NCI-H526 treated with DMSO at 0.1 percent for 48 hours (cell line): ENCODE results near the gene HOXB3.

Source experiments
- DNase-seq: peaks from one replicate; lab custom pipeline; 2025; lab: John Stamatoyannopoulos, UW

Gene HOXB3

DNA sequence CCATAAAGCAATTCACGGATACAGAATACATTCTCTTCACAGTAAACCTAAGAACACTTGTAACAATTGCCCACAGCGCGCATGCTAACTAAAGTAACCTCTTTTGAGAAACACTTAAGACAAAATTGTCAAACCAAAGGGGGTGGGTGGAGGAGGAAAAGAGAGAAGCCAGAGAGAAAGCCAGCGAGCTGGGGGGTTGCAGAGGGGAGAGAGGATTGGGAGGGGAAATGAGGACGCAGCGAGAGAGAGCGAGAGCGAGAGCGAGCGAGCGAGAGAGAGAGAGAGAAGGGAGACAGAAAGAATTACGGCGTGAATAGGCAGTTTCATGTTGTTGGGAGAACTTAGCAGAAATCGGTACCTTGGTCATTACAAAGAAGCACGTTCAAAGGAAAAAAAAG, 22.4 kb upstream of the HOXB3 start:
- no peak for DNase-seq

DNA sequence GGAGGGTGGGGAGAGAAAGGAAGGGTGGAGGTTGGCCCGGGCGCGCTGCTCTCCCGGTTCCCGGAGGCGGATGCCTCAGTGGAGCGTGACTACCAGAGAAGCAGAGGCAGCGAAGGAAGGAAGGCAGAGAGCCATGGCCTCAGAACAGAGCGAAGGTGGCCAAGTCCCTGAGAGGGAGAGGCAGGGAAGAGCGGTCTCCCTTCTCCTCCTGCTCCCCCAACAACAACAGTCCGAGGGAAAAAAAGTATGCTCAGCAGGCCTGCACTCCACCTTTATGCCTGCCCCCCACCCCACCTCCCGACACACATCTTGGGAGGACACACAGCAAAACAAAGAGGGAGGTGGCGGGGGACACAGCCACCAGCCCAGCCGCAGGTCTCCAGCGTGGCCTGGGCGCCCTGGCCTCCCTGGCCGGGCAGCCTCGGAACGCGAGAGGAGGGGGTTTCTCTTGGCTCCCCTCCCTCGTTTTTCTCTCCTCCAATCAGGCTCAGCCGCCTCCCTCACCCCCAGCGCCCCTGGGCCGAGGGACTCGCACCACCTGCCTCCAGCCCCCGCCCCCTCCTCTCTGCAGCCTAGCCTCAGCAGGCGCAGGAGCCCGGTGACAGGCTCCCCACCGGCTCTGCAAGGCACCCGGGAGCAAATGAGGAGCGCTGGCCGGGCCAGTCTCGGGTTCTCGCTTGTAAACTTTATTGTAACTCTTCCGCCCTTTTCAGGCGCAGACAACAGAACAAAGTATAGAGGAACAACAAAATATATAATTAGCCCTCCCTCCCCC, 21.8 kb upstream of the HOXB3 start:
- no peak for DNase-seq

DNA sequence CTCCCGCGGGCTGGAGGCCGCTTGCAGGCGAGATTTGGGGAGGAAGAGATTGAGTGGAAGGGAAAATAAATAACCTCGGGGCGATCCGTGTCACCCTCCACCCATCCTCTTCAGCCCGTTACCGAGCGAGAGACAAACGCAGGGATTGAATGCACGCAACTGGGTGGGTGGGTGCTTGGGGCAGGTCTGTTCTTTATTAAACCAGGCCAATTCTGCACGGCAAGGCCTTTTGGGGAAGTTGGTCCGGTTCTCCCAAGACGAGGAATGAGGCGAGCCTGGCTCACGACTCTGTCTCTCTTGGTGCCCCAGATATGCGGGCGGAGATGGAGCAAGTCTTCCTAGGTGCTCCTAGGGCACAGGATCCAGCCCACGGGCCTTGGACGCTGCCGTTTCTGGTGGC, 21.2 kb upstream of the HOXB3 start:
- no peak for DNase-seq

DNA sequence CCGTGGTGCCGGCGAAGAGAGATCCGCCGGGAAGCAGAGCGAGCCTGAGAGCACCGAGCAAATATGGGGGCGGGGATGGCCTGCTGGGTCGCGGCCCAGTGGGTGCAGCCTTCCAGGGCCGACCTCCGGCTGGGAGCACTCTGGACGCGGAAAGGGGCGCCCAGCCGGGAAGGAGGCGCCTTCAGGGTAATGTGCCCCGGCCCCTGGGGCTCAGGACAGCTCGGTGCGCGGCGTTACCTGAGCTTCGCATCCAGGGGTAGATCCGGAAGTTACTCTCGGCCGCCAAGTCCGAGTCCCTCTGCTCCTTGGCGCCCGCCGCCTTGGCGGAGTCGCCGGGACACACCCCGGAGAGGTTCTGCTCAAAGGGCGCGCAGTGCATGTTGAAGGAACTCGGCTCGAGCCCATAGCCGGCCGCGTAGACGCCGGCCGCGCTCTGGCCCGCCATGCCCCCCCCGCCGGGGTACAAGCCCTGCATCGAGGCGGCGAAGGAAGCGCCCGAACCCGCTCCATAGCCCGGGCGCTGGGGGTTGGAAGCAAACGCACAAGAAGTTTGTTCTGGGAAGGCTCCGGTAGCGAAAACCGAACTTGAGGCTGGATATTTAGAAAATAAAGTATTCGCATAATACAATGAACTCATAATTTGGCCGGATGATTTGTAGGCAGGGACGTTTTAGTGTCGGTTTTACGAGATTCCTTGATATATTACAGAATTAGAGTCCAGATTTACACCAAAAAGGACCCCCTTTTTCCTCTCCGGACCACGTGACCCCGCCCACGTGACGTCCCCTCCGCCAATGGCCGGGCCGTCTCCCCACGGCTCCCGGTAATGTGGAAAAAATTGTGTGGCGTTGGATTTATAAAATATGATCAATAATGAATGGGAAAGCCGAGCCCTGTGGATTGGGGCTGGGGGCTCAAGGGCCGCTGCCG, 20.5 kb upstream of the HOXB3 start, which contains the start of gene HOXB7:
HOXB7 (minus strand) TSS at position 736 of the 930 bp plus-strand sequence; CDS start at position 637, 99 bp downstream.
- no peak for DNase-seq

DNA sequence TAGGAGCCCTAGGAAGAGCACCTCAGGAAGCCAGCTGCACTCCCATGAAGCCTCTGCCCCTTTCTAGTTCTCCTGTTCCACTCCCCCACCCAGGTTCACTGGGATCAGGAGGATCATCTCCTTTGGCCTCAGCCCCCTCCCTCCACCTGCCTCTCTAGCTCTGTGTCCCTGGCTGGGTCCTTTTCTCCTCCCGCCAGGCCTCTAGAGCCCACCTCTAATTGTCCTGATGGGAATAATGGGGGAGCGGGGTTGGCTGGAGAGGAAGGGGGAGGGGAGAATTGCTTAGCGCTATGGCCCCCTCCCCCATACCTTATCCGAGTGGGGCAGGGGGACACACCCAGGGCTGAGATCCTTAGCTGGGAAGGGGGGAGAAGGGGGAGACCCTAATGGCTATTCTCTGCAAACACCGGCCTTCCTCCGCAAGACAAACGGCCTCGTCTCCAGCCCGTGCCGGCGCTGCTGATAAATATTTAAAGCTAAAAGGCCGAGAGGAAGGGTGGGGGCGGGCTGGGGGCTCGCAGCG, 19.8 kb upstream of the HOXB3 start:
- no peak for DNase-seq

DNA sequence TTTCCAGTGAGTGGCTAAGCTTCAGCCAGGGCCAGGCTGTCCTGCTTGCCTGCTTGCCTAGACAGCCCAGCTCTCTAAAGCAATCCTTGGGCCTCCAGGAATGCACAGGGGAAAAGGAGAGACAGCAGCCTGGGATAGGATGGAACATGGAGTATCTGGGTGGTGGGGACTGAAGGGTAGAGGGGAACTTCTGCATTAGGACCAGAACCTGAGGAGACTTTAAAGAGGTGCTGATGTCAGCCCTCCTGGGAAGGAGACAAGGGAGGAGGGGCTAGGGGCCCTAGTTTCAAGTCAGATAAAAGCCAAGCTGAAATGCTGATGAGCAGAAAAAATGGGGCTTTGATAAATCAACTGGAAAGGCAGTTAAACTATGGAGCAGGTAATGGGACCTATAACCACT, 19.0 kb upstream of the HOXB3 start:
- DNase-seq = no peak

DNA sequence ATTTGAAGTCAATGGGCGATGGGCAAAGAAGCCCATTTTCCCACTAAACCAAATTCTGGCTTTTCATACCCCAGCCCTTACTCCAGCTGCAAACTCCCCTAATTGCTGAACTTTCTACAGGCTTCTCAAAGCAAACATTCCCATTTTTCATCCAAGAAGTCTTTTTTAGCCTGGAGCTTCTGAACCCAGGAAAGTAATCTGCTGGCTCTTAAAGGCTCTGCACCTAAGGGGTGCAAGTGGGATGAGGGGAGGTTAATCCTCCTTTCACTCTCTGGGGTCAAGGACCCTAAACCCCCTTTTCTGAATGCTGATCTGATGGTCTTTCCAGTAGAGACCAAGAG, 18.4 kb upstream of the HOXB3 start:
- no peak for DNase-seq

DNA sequence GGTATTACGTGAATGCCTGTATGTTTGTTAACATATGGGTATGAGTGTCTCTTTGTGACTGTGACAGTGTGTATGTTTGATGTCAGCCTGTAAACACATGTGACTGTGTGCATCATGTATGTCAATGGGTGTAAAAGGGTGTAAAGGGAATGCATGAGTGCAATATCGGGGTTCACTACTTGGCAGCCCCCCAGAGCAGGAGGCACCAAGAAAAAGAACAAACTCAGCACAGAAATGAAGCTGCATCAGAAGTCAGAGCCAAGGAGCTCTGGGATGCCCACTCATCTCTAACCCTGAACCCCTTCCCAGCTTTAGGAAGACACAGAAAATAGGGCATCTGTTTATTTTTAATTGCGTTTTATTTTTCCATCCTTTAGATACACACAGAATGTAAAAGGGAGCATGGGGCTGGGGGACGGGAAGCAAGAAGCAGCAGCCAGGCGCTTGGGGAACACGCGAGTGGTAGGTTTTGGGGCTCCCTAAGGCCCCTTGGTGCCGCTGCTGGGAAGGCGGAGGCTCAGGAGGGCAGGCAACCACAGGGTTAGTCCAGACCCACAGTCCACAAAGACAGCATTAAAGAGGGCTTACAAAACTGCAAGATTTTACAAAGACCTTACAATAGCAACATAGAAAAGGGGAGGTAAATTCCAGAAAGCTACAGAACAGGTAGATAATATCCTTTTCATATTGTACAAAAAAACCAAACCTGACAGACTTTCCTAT, 17.0 kb upstream of the HOXB3 start:
- no peak for DNase-seq

DNA sequence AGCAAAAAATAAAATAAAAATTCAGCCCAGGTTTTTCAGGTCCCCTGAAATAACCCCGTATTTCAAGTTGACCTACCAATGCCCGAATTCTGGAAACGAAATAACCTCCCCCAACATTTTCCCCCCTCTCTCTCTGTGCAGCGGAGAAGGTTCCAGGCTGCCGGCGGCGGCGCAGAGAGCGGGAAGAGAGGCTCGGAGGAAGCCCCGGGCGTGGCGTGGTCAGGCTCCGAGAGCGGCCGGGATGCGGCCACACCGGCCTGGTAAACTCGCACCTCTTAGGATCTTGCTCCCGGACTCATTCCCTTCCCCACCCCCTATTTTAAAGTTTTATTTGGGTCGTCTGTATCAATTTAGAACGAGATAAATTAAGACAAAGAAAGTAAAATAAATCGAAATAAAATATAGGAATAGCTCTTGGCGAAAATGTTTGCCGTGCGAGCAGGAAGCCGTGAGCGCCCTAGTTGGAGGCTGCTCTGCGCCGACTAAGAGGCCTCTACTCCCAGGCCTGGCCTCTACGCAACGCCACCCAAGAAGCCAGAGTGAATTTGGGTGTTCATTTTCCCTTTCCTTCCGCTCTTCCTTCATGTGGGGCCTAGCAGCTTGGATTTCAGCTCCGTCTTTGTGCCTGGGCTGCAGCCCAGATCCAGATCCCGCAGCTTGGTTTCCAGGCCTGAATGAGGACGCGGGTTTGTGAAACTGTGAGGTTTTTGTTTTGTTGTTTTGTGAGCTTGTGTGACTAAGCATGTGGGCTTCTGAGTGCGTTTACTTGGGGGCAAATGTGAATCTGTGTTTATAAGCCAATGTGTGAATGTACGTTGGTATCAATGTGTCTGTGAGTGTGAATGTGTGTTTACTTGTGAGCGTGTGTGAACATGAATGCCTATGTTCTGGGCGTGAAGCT, 16.2 kb upstream of the HOXB3 start:
- no peak for DNase-seq

DNA sequence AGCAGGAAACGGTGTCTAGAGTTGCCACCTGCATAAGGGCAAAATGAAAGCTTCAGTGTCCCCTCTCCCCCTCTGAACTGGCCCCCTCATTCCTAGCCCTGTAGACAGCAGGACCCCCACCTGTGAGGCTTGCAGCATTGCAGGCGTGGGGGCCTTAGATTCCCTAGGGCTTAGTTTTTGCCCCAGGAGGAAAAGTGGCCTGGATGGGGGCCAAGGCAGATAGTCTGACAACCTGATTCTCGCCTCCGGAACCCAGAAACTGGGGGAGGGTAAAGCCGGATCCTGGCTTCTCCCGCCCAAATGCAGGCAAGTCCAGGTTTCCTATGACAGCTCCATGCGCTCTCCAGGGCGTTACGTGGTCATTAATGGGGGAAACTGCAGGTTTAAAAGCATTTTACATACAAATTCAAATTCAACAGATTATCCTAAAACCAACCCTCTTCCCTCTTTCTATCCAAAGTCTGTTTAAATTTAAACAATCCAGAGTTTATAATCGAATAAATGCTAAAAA, 15.4 kb upstream of the HOXB3 start:
- DNase-seq = no peak

DNA sequence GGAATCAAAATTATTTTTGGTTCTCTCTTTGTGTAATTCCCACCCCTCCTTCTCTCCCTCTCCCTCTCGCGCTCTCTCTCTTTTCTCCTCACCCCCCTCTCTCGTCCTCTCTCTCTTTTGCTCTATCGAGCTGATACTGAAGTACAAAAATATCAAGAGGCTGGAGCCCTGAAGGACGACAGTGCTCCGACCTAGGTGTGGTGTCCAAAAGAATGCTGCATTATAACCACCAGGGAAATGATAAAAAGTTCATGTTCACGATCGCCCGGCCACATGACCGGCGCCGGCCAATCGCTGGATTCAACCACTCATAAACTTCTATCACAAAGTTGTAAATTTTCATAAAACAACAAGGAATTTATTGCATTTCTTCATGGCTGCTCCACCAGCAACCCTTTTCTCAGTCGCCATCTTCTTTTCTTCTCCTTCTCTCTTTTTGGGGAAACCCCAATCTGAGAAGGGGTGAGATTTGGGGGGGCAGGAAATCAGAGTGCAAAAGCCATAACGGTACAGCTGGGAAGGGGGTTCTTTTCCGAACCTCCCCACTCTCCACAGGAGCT, 14.8 kb upstream of the HOXB3 start, which contains the start of gene HOXB6:
HOXB6 (minus strand) TSS at position 217 of the 560 bp plus-strand sequence. CDS start 6,836 bp downstream, outside the sequence.
- DNase-seq = no peak

DNA sequence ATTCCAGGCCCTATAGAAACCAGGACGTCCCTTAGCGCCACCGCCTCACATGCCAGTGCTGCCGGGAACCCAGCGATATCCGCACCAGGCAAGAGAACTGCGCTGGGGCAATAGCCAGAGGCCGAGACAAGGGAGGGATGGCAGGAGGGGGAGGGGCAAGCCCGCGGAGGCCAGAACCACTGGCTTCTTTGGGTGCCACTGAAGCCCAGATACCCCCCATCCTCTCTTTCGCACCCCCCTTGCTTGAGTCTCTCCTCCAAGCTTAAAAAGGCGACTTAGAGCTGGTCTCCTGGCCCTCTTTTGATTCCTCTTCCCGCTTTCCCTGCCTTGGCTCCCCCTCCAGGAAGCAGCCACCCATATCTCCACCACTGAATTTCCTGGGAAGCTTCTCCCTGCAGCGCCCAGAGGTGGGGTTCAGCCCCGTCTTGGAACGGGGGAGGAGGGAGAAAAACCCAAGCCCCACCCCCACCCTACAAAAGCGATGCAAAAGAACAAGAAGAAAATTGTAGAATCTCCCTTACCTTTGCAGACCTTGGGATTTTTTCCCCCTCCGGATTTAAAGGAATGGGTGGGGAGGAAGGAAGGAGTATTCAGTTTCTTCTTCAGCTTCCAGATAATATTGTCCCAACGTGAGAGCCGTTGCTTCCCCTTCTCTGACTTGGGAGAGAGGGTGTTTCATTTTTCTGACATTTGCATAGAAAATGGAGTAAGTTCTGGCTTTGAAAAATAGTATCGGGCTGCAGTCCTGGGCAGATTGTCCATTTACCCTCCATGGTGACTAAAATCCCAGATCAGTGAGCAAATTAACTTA, 14.1 kb upstream of the HOXB3 start:
- no peak for DNase-seq

DNA sequence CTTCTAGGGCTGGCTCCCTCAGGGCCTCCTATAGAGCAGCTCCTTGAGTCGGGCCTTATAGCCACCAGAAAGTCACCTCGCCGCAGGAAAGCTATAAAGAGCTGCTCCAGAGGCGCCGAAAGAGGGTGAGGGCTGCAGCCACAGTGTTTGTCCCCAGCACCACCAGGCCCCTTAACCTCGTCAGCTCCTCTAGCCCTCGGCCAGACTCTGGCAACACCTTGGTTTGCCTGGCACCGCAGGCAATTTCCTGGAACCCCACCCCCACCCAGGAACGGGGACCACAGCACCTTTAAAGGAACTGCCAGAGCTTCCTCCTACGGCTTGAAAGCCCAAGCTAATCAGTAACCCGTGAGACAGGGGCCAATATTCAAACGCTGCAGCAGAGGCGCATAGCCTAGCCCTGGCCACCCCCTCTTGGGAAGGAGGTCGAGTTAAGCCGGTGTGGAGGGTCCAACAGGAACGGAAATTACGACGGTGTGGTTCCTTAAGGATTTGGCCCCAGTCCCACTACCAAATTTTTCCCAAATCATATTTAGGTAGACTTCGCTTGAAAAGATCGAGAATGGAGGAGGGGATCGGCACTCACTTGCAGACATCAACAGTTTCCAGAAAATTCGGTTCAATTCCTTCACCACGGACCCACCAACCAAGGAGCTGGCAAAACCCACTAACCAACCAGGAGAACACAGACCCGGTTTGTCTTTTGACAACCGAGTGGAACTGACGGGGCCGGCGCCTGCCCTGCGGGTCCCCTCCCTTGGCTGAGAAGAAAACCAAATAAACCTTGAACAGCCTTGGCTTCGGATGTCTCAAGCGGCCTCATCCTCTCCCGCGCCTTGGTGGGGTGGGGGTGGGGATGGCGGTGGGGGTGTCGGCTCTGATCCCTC, 11.7 kb upstream of the HOXB3 start:
- DNase-seq = no peak

DNA sequence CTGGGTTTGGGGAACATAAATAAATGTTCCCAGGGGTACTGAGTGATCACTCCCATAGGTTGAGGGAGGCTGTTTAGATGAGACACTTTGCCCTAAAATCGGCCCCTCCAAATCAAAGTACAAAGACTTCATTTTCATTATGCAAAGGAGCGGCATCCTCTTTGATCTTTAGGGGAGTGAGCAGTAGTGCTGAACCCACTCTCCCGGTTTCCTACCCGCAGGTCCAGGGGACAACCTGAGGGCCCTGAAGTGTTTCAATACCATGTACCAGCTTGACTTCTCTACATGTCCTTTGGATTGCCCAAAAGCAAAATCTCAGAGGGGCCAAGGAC, 11.1 kb upstream of the HOXB3 start:
- DNase-seq = no peak

DNA sequence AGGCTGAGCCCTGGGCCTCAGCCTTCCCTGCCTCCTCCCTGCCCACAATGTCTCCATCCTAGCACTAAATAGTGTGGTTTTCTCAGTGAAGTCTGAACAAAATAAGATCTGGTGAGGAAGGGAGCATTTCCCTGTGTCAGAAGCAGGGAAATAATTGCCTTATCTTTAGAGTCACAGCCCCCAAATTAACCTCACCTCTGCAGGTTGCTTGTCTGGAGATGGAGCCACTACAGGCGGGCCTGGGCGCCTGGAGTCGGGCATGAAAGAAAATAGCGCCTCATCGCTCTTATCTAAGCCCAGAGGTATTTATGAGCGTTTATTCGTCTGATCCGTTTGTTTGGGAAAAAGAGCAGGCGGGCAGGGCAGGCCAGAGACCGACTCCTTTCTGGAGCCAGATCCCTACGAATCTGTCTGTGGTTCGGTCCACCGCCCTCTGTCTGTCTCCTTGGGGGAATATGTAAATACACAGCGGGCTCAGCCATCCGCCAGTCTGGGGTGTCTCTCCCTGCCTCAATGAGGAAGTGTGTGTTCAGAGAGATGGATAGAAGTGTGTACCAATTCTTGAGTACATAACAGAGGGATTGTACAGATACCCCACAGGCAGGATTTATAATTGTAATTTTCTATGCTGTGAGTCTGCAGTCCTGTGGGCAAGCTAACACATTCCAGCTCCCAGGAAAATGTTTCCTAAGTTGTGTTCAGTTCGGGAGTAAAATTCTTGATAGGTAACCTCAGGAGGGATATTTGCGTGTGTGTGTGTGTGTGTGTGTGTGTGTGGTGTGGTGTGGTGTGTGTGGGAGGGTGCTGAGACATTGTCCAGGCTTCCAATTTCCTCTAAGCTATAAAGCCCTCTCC, 10.4 kb upstream of the HOXB3 start:
- no peak for DNase-seq

DNA sequence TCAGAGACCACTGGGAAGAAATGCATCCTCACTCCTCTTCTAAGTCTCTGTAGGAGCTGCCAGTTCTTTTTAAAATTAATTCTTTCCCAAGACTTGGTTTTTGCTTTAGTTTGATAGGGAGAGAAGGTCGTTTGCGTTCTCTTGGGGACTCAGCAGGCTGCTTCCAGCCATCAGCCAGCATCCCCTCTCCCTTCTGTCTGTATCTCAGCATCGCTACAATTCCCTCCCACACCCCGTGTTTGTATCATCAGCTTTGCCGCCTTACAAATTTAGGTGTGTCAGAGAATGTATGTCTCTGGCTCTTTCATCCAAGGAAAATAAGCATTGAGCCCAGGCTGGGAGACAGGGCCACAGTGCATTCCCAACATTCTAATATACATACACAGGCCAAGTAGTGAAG, 9.3 kb upstream of the HOXB3 start:
- DNase-seq = no peak

DNA sequence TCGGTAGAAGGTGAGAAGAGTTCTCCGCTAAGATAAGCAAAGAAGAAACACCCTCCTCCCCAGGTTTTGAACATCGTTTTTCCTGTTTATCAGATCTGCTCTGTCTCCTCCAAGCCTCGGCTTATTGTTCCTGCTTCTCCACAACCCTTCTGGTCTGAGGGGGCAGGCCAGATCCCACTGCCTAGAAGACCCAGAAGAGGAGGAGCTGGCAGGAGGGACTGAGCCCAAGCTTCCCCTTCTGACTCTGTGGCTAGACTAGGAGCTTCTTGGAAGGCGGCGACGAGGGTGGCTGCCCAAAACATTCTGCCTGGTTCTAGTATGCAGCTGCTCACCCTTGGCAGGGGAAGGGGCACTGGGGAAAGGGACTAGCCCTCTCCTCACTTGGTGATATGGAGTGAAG, 8.7 kb upstream of the HOXB3 start:
- DNase-seq = no peak
